Dendritic cell treated with granulocyte-macrophage colony-stimulating factor and Interleukin-4, amounts not matched to agents 40 ng/mL and 50 ng/mL, for 4 days (primary cell): ENCODE measurements around the gene SCEL.

ENCODE experiments used
- H3K27ac Mint-ChIP-seq: one replicate; pipeline ENCODE4 v1.8.0; 2022; ENCODE audit warnings: mild to moderate bottlenecking, mixed read lengths
- H3K27me3 Mint-ChIP-seq: one replicate; pipeline ENCODE4 v1.8.0; 2022; ENCODE audit warnings: mild to moderate bottlenecking, mixed read lengths
- H3K36me3 Mint-ChIP-seq: one replicate; pipeline ENCODE4 v1.8.0; 2022; ENCODE audit warnings: low read depth, mixed read lengths
- H3K4me1 Mint-ChIP-seq: one replicate; pipeline ENCODE4 v1.8.0; 2022; ENCODE audit warnings: low read depth, mixed read lengths
- H3K4me3 Mint-ChIP-seq: one replicate; pipeline ENCODE4 v1.8.0; 2022; ENCODE audit warnings: mild to moderate bottlenecking, moderate library complexity, mixed read lengths
- H3K9me3 Mint-ChIP-seq: one replicate; pipeline ENCODE4 v1.8.0; 2022; ENCODE audit warnings: mixed read lengths
- intact Hi-C: fragments of 100-400 bp; cut with micrococcal nuclease; formaldehyde crosslinking; loops from one replicate; pipeline ENCODE4 v1.15.0; 2022

Gene SCEL

DNA sequence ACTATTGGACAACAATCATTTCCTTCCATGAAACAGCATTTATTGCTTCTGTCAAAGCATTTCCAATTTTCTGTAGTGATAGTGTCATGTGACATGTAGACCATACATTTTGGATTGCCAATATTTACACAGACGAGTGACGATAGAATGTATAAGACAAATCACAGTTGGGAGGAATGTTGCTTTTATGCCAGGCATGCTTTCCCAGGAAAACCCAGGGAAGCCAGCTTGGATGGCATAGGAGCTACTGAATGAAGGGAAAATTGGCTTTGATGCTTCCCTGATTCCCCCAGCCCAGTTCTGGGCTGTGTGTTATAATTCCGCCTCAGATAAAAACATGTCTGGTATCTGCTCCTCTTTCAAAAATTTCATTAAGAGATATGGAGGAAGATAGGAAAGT lies 22.5 kb downstream of the SCEL start:
- Mint-ChIP-seq H3K4me3 (no peak overlapping the region), H3K36me3 (no peaks in the 10 kb centered on the region), H3K4me1 (peaks cover 2% of the 10 kb centered on the region), H3K27me3 (no peaks in the 10 kb centered on the region), H3K27ac (no peak overlapping the region), H3K9me3 (no peaks in the 10 kb centered on the region)
- intact Hi-C loops: no loop called here

DNA sequence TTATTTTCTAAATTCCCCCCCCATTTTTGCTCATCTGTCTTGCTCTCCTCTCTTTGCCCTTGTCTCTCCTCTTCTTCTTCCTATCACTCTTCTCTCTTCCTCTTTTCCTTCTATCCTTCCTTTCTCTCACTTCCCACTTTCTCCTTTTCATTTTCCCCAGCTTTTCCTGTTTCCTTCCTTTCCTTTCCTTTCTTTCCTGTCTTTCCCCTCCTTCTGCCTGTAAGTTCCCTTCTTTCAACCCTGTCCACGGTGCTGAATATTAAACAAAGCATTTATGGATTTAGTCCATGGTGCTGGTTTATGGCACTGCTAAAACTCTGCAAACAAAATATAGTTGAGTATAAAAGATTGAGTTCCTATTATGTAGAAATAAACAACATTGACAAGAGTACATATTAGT lies 27.6 kb downstream of the SCEL start:
- Mint-ChIP-seq H3K4me3 (no peak overlapping the region), H3K9me3 (no peaks in the 10 kb centered on the region), H3K4me1 (peaks cover 5% of the 10 kb centered on the region), H3K27me3 (no peaks in the 10 kb centered on the region), H3K36me3 (no peaks in the 10 kb centered on the region), H3K27ac (no peak overlapping the region)
- intact Hi-C loops: loop anchor here (10.0 kb wide), 1 partner anchor 288 kb away; no protein-coding TSS in a partner anchor

DNA sequence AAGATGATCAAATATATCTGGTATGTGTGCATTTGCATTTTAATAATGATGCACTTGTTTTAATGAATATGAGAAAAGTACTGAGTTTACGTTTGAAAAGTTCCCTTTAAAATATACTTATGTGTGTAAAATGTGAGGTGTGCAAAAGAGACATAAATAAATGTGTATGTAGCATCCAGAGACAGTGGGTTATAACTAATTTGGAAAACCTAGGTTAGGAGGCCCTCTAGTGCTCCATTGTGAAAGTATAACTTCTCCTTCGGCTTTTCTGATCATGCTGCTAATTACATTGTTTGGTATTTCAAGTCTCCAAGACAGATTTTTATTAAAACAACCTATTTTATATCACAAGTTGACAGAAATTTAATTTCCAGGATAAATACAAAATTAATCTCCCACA lies 30.1 kb downstream of the SCEL start:
- Mint-ChIP-seq H3K4me3 (no peak overlapping the region), H3K9me3 (no peaks in the 10 kb centered on the region), H3K27me3 (no peaks in the 10 kb centered on the region), H3K36me3 (no peaks in the 10 kb centered on the region), H3K4me1 (peaks cover 5% of the 10 kb centered on the region), H3K27ac (no peak overlapping the region)
- intact Hi-C loops: loop anchor here (1.0 to 10.0 kb wide), 2 partner anchors 72 to 291 kb away; no protein-coding TSS in a partner anchor

DNA sequence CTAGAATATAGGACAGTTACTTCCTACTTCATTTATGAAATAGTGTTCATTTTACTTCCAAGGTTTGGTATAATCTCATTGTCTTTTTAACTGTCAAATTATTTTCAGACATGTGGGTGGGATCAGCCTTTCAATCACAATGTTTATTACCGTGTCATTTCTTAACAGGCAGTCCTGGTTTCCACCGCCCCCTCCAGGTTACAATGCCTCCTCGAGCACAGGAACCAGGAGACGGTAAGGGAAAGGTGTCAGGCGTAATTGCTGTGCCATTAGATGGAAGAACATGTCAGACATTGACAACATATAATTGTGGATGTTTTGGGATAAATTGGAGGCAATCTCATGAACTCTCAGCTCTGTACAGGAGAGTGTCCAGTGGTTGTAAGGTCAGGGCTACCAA lies 36.5 kb downstream of the SCEL start:
- intact Hi-C loops: no loop called here
- H3K9me3 Mint-ChIP-seq: no peaks in the 10 kb centered on the region
- peaks cover 2% of the 10 kb centered on the region for H3K27me3 Mint-ChIP-seq
- H3K4me3 Mint-ChIP-seq: no peak overlapping the region
- H3K27ac Mint-ChIP-seq: no peak overlapping the region
- no peaks in the 10 kb centered on the region for H3K36me3 Mint-ChIP-seq
- H3K4me1 Mint-ChIP-seq: no peaks in the 10 kb centered on the region

DNA sequence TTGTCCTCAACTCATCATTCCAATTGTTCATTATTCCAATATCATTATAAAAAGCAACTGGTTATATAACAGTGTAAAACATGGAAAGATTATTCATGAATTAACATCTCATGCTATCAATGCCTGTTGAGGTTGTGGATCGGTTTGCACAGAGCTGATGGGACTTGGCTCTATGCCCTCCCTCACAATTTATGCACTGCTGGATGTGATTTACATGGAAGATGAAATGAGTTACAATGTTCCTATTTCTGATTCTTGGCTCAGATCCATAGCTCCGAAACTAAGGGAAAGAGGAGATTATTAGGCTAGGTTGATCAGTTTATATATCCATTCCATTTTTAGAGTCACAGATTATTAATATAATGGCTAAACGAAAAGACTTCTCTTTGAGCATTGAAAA lies 38.6 kb downstream of the SCEL start:
- Mint-ChIP-seq H3K4me1 (no peaks in the 10 kb centered on the region), H3K27me3 (peaks cover 2% of the 10 kb centered on the region), H3K27ac (no peak overlapping the region), H3K4me3 (no peak overlapping the region), H3K9me3 (no peaks in the 10 kb centered on the region), H3K36me3 (no peaks in the 10 kb centered on the region)
- intact Hi-C loops: no loop called here

DNA sequence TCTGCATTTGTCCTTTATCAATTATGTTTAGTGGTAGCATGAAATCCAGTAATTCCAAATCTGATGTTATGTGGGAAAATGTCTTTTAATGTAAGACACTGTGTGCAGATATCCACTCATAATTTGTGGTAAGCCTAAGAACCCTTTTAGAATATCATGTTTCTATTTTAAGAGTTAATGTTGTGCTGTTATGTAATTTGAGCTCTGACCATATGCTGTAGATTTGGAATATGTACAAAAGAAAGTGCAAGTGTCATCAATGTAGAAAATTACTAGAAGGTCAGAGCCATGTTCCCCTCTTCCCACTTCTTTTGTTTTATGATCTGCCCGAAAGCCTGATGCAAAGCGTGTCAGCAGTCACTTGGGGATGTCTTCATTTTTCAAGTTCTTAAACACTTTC lies 44.5 kb downstream of the SCEL start:
- no peak overlapping the region for H3K27ac Mint-ChIP-seq
- no peaks in the 10 kb centered on the region for H3K36me3 Mint-ChIP-seq
- intact Hi-C loops: no loop called here
- no peaks in the 10 kb centered on the region for H3K27me3 Mint-ChIP-seq
- no peak overlapping the region for H3K4me3 Mint-ChIP-seq
- no peaks in the 10 kb centered on the region for H3K4me1 Mint-ChIP-seq
- H3K9me3 Mint-ChIP-seq: no peaks in the 10 kb centered on the region

DNA sequence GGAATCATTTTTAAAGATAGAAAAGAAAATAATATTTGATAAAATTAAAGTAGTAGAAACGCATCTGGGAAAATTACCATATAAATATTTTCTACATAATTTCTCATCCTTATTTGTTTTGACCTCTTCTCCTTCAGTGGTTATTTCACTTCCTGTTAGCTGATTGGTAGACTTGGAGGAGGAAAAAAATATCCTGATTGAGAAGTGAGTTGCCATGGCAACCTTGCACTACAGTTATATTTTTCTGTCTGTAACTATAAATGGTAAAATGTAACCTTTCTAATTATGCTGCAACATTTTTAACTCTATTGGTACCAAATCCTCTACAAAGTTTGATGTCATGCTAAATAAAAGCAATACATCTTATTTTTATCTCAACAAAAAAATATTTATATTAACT lies 45.2 kb downstream of the SCEL start:
- Mint-ChIP-seq H3K4me1 (no peaks in the 10 kb centered on the region), H3K36me3 (no peaks in the 10 kb centered on the region), H3K27me3 (no peaks in the 10 kb centered on the region), H3K27ac (no peak overlapping the region), H3K4me3 (no peak overlapping the region), H3K9me3 (no peaks in the 10 kb centered on the region)
- intact Hi-C loops: no loop called here

DNA sequence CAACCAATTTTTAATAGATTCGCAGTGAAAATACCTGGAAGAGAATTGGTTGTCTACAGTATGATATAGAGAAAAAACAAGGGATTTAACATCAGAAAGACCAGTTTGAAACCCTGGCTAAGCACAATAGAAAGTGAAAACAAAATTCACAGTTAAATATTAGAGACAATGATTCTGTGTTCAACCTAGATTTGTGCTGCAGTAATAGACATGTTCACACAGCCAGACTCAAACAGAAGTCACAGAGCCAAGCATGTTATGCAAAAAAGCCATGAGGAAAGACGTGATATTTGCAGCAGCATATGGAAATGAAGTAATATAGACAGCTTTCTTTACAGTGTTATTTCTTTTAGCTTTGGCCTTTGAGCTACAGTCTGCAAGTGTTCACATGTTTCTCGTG lies 48.1 kb downstream of the SCEL start:
- Mint-ChIP-seq H3K27ac (no peak overlapping the region), H3K27me3 (no peaks in the 10 kb centered on the region), H3K4me1 (no peaks in the 10 kb centered on the region), H3K9me3 (no peaks in the 10 kb centered on the region), H3K4me3 (no peak overlapping the region), H3K36me3 (no peaks in the 10 kb centered on the region)
- intact Hi-C loops: no loop called here

DNA sequence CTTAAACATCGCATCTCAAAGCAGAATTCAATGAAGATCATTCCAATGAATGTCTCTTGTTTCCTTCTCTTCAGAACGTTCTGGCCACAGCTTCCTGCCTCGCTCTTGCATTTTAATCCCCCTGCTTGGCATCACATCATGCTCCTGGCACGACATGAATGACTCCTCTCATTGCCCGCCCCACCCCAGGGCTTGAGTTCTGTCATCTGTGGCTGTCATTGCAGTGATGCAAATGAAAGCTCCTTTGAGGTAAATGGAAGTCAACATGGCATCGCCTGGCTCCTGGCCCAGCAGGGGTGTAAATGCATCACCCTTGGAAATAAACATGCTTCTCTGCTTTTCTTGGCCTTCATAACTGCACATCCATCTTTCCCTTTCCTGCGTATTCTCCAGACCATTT lies 48.6 kb downstream of the SCEL start:
- no peaks in the 10 kb centered on the region for H3K4me1 Mint-ChIP-seq
- no peak overlapping the region for H3K27ac Mint-ChIP-seq
- H3K9me3 Mint-ChIP-seq: no peaks in the 10 kb centered on the region
- intact Hi-C loops: no loop called here
- H3K4me3 Mint-ChIP-seq: no peak overlapping the region
- H3K27me3 Mint-ChIP-seq: no peaks in the 10 kb centered on the region
- H3K36me3 Mint-ChIP-seq: no peaks in the 10 kb centered on the region

DNA sequence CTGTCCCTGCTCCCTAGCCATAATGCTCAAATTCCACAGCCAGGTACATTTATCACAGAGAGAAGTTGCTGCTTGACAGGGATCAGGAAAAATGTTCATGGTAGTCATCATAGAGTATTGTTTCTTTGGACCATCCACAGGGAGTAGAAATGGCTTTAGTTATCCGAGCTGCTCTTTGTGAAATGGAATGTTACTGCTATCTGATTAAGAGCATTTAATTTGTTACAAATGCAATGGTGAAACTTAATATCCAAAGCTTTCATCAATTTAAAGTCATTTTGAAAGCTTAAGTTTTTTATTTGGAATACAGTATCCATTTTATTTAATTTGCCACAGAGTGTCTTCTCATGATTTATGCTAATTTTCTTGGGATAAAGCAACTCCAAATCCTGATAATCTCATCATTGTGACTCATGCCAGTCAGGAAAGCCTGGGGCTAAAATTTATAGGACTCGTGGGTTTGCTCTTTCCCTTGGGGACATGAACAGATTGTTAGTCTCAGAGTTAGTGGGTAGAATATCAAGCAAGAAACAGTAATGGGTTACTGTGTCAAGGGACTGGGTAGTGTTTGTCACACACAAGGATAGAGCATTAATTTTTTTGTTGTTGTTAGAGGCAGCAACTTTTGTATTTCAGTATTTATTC lies 59.8 kb downstream of the SCEL start:
- intact Hi-C loops: no loop called here
- Mint-ChIP-seq H3K4me3 (no peak overlapping the region), H3K27ac (no peak overlapping the region)

DNA sequence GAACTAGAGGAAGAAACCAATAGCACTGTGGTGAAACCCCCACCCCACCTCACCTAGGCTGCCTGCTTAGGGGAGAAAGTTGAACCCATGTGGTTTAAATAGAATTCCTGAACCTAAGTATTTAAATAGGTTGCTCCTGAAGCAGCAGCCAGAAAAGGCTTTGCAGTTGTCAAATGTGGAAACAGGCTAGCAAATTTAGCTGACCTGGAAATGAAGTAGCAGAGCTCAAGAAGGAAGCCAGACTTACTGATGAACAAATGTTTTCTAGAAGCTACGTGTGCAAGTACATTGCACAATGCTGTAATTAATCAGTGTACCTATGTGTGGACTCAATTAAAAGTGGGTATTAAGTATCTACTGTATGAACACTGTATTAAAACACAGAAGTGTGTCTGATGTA lies 61.3 kb downstream of the SCEL start:
- peaks cover 5% of the 10 kb centered on the region for H3K4me1 Mint-ChIP-seq
- H3K27me3 Mint-ChIP-seq: no peaks in the 10 kb centered on the region
- no peaks in the 10 kb centered on the region for H3K9me3 Mint-ChIP-seq
- no peak overlapping the region for H3K4me3 Mint-ChIP-seq
- H3K36me3 Mint-ChIP-seq: no peaks in the 10 kb centered on the region
- no peak overlapping the region for H3K27ac Mint-ChIP-seq
- intact Hi-C loops: no loop called here

More for the DNA sequence above, 59.8 kb downstream of the SCEL start:
- peaks cover 5% of the 10 kb centered on the region for H3K4me1 Mint-ChIP-seq
- no peaks in the 10 kb centered on the region for H3K27me3 Mint-ChIP-seq
- no peaks in the 10 kb centered on the region for H3K9me3 Mint-ChIP-seq
- H3K36me3 Mint-ChIP-seq: no peaks in the 10 kb centered on the region

DNA sequence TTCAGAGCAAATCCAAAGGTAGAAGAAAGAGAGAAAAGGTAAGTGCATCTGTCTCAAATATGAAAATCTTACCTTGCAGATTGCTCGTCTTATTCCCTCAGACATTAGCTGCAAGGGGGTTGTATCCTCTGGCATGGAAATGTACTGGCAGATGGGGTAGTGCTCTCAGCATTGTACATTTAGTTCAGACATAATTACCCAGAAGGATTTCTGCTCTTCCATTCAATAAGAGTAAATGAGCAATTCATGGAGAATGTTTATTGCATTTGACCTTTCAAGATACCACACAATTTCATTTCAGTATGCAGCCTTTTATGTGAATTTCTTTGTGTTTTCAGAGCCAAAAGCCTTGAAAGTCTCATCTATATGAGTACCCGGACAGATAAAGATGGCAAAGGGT lies 63.8 kb downstream of the SCEL start:
- Mint-ChIP-seq H3K4me1 (peaks cover 5% of the 10 kb centered on the region), H3K27ac (no peak overlapping the region), H3K4me3 (no peak overlapping the region), H3K36me3 (no peaks in the 10 kb centered on the region), H3K9me3 (no peaks in the 10 kb centered on the region), H3K27me3 (no peaks in the 10 kb centered on the region)
- intact Hi-C loops: no loop called here

DNA sequence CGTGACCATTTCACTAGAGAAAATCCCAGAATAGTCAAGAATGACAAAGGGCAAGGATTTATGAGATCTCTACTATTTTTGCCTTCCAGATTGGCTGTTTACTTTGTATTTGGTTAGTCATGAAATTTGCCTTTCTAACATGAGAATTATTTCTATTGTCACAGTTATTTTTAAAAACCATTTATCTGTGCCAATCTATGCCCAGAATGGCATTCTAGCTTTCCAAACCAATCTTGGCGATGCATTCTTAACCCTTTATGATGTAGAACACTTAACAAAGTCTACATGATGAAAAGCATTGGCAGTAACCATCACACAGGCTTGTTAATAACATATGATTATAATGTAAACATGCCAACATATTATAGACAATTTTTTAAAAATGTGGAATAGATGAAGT lies 65.2 kb downstream of the SCEL start:
- no peak overlapping the region for H3K27ac Mint-ChIP-seq
- H3K4me1 Mint-ChIP-seq: peaks cover 5% of the 10 kb centered on the region
- no peaks in the 10 kb centered on the region for H3K36me3 Mint-ChIP-seq
- no peak overlapping the region for H3K4me3 Mint-ChIP-seq
- no peaks in the 10 kb centered on the region for H3K9me3 Mint-ChIP-seq
- H3K27me3 Mint-ChIP-seq: no peaks in the 10 kb centered on the region
- intact Hi-C loops: no loop called here

DNA sequence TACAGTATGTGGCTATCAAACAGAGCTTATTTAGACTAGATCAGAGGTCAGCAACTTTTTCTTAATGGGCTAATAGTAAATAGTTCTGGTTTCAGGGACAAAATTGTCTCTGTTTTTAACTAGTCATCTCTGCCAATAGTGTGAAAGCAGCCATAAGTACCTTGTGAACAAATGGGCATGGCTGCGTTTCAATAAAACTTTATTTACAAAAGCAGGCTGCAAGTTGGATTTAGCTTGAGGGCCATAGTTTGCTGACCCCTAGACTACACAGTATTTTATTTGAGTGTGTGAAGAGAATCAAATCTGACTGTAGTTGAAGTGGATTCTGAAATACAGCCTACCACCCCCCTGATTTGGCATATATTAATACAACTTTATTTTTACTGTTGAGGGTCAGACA lies 75.6 kb downstream of the SCEL start:
- H3K9me3 Mint-ChIP-seq: no peaks in the 10 kb centered on the region
- no peaks in the 10 kb centered on the region for H3K27me3 Mint-ChIP-seq
- no peaks in the 10 kb centered on the region for H3K4me1 Mint-ChIP-seq
- H3K4me3 Mint-ChIP-seq: no peak overlapping the region
- no peak overlapping the region for H3K27ac Mint-ChIP-seq
- no peaks in the 10 kb centered on the region for H3K36me3 Mint-ChIP-seq
- intact Hi-C loops: no loop called here

DNA sequence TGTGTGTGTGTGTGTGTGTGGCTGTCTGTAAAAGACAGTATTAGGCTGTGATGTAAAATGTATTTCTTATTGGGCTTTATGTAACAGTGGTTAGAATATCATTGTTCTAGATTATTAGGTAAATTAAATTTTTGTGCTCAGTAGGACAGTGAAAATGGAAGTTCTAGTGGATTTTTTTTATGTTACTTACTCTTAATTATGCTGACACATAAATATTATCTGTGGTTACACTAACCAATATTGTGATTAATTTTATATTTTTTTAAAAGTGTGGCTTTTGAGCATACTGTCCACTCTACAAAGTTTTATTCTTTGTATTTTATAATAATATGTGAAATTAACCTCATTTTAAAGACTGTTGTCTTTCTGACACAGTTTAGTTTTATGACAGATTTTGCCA lies 80.5 kb downstream of the SCEL start:
- H3K36me3 Mint-ChIP-seq: no peaks in the 10 kb centered on the region
- peaks cover 17% of the 10 kb centered on the region for H3K4me1 Mint-ChIP-seq
- intact Hi-C loops: no loop called here
- H3K27ac Mint-ChIP-seq: no peak overlapping the region
- H3K27me3 Mint-ChIP-seq: no peaks in the 10 kb centered on the region
- no peaks in the 10 kb centered on the region for H3K9me3 Mint-ChIP-seq
- no peak overlapping the region for H3K4me3 Mint-ChIP-seq
